HEK293 (cell line): ENCODE data around the gene ITGA3.

Source experiments
- GLI2 ChIP-seq: fragments of 450-650 bp; formaldehyde crosslinking; IDR thresholded peaks from 2 replicates; pipeline ENCODE4; 2017; ENCODE audit warnings: missing biosample characterization, missing genetic modification characterization, low read depth, borderline replicate concordance
- SP2 ChIP-seq: fragments of 450-650 bp; formaldehyde crosslinking; IDR thresholded peaks from 2 replicates; pipeline ENCODE4 v1.5.1; 2016; ENCODE audit warnings: missing biosample characterization, missing genetic modification characterization
- ZSCAN16 ChIP-seq: fragments of 450-650 bp; formaldehyde crosslinking; IDR thresholded peaks from 2 replicates; pipeline ENCODE4 v1.5.1; 2016; ENCODE audit warnings: missing biosample characterization, missing genetic modification characterization

GRCh38 chr17:50100480-50100883 lies 44.6 kb downstream of the ITGA3 start:
- TF ChIP-seq GLI2 (tag by site-specific recombination) = no peak
- no peak for TF ChIP-seq ZSCAN16 (tag by site-specific recombination)
- TF ChIP-seq SP2 (tag by site-specific recombination) = no peak
